Ammon's horn (tissue), 1 donor: ENCODE measurements around the gene FAM83F.
A peak's percentile ranks its signal among the peaks of the same experiment; 100 is the strongest.
"Not testable (repeated sequence)": the region's sequence is repeated elsewhere in the genome, so short reads cannot be mapped to it uniquely, and the experiment has no call there.

ENCODE experiments used
- DNase-seq: peaks from one replicate; pipeline ENCODE4 v3.0.0-alpha.2; 2016; ENCODE audit warnings: low spot score

FAM83F gene

DNA sequence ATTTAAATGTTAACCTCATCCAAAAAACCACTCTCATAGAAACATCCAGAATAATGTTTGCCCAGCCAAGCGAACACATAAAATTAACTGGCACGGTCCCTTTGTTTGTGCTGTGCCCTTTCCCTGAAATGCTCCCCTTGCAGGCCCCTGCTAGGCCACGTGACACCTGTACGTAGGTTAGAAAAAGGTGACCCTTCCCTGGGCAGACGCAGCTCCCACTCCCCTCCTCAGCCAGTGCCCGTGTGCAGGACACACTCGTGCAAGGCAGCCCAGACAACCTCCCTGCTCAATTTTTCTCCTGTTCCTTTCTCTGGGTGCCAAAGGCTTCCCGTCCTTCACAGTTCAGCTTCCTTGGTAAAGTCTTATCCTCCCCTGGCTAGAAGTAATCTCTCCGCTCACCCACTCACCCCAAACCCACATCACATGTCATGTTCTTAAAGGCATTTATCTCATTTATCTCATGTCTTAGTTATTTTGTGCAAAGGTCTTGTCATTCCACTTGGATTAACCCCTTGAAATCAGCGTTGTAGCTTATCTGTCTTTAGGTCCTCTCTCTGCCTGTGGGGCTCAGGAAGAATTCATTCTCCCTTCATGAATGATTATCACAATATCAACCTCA, 20.7 kb downstream of the FAM83F start:
- no peak for DNase-seq

DNA sequence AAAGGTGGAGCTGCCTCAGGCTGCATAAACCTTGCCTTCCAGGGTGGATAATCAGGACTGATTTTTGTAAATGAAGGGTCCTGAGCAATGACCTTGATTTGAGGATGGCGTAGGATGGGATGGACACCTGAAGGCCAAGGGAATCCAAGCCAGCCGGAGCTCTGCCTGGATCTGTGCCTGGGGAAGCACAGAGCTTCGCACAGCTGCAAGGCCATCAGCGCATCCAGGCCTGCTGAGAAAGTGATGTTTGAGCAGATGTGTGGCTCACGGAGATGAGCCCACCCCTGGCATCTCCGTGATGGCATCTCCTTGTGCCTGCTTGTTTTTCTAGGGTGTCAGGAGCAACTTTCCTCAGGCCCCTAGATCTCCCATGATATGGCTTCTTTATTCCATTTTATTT, 23.3 kb downstream of the FAM83F start:
- no peak for DNase-seq

- DNase-seq, result no peak
These were observed 24.3 kb downstream of the FAM83F start for GRCh38 chr22:40019100-40019499.

DNA sequence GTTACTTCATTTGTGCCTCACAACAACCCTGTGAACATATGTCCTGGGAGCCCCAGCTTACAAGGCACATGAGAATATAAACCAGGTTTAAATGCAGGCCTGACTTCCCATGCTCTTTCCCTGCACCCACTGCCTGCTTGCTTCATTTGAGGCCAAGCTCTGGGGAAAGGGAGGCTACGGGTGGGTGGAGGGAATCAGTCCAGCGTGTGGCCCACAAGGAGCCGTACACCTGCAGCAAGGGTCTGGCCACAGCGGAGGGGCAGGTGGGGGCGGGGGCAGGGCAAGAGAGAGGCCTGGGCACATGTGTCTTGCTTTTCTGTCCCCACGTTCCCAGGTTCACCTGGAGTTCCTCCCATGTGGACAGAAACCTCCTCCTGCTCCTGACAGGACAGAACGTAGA, 26.2 kb downstream of the FAM83F start:
- no peak for DNase-seq

- DNase-seq, result no peak
These were observed 26.7 kb downstream of the FAM83F start for GRCh38 chr22:40021401-40022000.

- no peak for DNase-seq
These were observed 27.9 kb downstream of the FAM83F start for GRCh38 chr22:40022536-40023240.

DNA sequence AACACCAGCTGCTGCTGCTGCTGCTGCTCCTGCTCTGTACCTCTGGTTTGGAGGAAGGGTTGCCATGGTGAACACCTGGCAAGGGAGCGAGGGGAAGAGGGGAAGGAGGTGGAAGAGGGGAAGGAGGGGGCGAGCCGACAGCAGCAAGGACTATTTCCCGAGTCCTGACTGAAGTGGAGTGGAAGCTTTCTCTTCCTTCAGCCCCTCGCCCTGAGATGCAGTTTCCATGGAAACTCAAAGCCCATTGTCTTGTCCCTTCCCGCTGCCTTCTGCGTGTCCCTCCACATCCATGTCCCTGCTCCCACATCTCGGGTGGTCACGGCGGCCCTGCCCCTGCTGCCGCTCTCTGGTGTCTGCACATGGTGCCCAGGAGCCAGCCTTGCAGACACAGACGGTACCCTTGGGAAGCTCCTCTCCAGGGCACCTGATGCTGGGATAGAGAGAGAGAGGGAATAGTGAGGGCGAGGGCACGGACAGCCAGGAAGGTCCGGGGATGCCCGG, 28.6 kb downstream of the FAM83F start:
- DNase-seq, result no peak

DNA sequence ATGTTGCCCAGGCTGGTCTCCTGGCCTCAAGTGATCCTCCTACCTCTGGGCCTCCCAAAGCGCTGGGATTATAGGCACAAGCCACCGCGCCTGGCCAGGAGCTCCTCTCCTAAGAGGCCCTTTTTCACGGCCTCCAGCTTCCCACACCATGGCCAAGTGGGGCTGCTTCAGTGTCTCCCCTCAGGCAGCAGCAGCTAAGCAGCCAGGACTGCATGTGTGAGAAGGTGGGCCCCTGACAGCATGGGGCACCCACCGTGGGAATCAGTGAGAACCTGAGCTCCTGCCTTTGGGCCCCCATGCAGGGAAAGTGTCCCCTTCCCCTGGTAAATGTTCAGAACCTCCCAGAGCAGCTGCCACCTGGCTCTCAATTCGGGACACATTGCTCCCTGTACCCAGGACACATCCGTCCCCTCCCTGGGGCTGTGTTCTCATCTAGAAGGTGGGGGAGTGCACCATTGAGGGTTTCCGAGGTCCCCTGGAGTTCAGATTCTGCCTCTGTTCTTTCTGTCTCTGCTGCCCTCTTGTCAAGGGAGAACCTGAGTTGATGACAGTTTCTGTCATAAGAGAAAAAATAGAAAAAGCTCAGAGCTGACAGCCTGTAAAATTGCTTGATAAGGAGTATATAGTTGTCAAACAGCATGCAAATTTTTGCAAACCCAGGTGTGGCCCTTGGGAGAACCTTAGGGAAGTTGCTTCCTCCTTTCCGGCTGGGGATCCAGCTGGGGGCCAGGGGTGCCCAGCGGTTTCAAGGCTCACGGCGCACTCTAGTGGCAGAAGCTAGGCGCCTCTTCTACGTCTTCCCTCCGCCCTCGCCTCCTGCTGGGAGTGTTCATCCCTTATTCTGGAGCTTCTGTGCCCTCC, 29.7 kb downstream of the FAM83F start:
- DNase-seq, result peak; percentile 78

GRCh38 chr22:40025062-40025379, 30.3 kb downstream of the FAM83F start:
- DNase-seq, result not testable (repeated sequence)

DNA sequence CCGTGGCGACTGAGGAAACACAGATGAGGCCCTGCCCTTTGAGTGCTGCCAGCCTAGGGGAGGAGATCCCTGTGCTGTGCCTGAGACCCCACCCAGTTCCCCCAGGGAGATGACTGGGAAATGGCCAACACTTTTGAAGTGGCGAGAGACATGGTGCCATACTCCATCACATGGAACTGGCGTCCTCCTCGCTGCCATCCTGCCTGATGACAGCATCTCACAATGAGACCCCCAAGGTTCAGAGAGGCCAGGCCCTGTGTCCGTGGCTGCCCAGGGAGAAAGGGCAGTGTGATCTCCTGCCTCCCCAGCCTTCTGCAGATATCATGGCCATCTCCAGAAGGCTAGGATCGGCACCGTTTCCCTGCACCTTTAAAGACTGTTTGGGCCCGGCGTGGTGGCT, 31.1 kb downstream of the FAM83F start:
- DNase-seq, result no peak

DNA sequence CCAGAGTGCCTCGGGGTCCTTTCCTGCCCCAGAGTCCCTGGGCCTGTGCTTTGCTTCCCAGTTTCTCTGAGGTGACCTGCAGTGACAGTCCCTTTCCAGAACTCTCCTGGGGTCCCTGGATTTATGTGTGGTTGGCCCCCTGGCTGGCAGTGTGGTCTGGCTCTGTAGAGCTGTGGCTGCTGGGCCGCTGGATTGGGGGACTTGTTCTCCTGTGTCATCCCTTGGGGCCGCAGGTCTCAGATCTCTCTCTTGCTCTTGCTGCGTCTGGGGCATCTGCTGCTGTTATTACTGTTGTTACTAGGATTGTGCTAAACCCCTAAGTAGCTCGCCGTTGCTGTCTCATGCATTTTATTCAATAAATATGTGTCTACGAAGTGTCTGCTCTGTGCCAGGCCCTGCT, 31.9 kb downstream of the FAM83F start:
- no peak for DNase-seq

- no peak for DNase-seq
These were observed 32.7 kb downstream of the FAM83F start for GRCh38 chr22:40027191-40028097.

DNA sequence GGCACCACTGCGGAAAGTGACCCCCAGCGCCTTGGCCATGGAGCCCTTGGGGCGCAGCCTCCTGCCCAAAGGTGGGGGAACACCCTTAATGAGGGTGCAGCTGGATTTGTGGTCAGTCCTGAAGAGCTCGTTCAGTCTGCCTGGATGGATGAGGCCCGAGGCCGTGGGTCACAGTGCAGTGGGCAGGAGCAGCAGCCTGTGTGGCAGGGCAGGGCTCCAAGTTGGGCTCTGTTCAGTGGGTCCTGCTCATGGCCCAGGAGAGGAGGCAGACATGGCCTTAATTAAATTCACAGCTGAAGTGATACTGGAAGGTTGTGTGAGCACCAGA, 33.3 kb downstream of the FAM83F start:
- DNase-seq, result no peak

- DNase-seq, result no peak
These were observed 34.6 kb downstream of the FAM83F start for GRCh38 chr22:40029189-40029890.

DNA sequence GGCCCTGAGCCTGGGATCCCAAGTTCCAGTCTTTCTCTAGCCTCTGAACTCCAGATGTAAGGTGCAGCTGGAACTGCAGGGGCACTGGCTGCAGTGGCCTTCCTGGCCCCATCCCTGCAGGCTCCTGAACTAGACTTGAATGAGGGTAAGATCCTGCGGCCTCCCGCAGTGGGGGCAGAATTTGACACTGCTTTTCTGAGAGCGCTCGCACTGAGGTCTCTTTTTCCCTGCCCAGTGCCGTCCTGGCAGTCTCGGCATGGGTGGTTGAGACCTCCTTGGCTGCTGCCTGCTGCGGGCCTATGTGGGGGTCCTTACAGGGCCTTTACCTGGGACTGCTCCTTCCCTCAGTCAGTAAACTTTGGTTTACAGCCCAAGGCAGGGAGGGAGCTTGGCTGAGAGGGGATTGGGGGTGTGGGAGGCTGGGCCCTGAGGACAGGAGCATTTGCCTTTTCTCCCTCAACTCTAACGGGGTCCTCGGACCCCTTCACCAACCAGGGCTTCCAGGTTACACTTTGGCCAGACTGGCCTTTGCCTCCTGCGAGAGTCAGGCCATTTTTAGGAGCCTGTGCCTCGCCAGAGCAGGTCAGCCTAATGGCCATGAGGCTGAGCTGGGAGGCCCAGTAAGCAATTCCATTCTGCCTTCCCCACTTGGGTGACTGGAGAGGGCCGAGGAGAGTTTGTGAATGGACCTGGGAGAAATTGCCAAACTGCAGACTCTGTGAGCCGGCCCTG, 35.4 kb downstream of the FAM83F start:
- DNase-seq, result no peak

DNA sequence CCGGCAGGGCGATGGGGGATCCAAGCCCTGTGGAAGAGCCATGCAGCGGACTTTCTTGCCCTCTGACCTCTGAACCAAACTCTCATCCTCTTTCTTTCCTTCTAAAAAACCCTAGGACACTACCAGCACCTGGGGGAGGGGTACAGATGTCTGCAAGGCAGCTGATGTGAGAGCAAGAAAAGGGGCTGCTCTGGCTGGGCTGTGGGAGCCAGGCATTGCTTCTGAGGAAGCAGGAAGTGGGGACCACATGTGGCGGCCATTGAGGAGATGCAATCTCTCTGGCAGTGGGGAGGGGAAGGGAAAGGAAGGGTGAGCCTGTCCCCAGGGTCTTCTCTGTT, 36.0 kb downstream of the FAM83F start:
- DNase-seq, result no peak

GRCh38 chr22:40031766-40032470, 37.2 kb downstream of the FAM83F start:
- DNase-seq, result peak; percentile 39

GRCh38 chr22:40033586-40034380, 39.0 kb downstream of the FAM83F start:
- no peak for DNase-seq

- DNase-seq, result no peak
These were observed 40.6 kb downstream of the FAM83F start for GRCh38 chr22:40035351-40035750.
